Body of pancreas (tissue), 4 donors: ENCODE data around the gene CYP27B1.

Source experiments
- CTCF ChIP-seq, 7 experiments: fragments of 450-650 bp in 4 of 7; fragments of 200-600 bp in 3 of 7; sonication (generic) in 3 of 7; IDR thresholded peaks; one replicate each; pipeline ENCODE4 v1.5.1; 2016 to 2019; ENCODE audit warnings: antibody characterized with exemption in 7 of 7
- POLR2A ChIP-seq, 3 donors: fragments of 450-650 bp; IDR thresholded peaks; one replicate each; pipeline ENCODE4 v1.6.1; 2016; ENCODE audit warnings: antibody characterized with exemption in 3 of 3, mild to moderate bottlenecking in 2 of 3

- TF ChIP-seq CTCF (IDR thresholded peaks at IDR 0.05) (peak in 2 of 7 experiments; percentile 10 to 25), POLR2A (IDR thresholded peaks at IDR 0.05) (peak; percentile 82 to 92 (median 91))
Measured at GRCh38 chr12:57751788-57752667, 14.8 kb downstream of the CYP27B1 start, which contains the start of gene CDK4.
